Ammon's horn (tissue), 1 donor: Measurements from ENCODE around the gene OAF.

Source experiments
- DNase-seq: peaks from one replicate; pipeline ENCODE4 v3.0.0-alpha.2; 2016; ENCODE audit warnings: low spot score

The OAF gene

DNA sequence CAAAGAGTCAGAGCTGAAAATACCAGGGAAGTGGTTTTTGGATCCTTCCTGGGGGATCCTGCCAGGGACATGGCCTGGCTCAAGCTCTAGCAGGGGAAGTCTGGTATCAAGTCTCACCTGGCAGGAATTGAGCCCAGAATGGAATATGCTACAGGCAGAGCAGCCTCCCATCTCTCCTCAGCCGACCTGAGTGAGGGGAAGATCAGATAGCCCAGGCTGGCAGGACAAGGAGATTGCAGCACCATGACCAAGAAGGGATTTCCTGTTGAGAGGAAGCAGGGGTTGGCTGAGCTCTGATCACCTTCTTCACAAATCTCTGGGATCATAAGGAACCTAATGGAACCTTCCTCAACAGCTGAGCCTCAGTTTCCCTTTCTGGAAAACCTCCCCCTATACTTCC, 13.0 kb downstream of the OAF start:
- DNase-seq = no peak

DNA sequence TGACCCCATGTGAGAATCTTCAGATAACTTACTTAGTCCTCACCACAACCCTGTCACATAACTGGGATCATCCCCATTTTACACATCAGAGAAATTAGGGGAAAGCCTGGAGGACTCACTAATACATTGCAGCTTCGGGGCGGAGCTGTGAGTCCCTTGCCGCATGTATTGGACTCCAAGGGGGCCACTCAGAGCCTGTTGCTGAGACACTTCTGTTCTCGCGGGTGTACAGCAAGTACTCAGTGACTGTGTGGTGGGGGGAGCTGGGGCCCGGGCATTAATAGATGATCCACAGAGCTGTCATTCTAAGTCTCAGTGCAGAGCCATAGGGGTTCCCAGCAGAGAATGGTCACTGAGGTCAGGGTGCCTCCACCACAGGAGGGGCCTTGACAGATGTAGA, 13.5 kb downstream of the OAF start:
- no peak for DNase-seq

DNA sequence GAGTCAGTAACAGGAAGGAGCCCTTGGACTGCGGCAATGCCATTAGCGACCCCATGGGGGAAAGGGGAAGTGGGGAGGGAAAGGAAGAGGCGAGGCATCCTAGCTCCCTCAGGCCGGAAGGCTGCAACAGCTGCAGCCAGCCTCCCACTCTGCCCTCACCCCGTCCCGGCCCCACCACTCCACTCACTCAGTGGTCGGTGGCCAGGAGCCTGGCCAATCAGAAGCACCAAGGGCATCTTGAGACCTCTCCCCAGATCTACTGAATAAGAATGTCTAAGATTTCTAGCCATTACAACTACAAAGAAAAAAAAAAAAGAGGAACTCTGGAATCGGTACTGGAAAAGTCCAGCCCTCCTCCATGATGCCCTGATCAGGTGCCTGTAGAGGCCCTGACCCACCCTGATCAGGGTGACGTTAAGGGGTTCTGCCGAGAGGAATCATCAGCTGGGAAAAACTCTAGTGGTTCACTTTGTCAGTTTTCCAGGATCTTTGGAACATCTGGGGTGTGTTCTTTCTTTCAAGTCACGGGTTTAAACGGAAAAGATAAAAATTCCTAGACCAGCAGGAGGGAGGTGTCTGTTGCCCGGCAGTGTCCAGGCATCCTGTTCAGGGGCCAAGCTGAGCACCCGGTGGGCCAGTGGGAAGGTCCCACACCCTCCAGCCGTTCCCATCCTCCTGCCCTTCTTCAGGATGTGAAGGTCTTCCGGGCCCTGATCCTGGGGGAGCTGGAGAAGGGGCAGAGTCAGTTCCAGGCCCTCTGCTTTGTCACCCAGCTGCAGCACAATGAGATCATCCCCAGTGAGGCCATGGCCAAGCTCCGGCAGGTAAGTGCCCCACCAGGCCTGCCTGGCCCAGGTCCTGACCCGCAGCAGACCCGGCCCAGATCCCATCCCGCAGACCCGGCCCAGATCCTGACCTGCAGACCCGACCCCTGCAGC, 14.4 kb downstream of the OAF start:
- no peak for DNase-seq

DNA sequence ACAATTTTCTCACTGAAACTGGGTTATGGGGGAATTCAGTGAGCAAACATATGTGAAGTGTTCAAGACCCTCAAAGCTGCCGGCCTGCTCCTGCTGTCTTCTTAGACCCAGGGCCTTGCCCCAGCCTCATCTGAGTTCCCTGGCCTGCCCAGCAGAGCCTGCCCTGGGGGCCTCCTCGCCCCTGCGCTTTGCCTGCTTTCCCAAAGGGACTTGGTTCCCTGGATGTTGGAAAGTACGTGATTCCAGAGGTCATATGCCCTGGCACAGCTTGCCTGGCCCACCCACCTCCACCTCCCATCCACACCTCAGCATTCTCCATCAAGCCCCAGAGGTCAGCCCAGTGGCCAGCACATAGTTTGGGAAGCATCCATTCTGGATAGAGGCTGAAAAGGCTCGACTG, 15.4 kb downstream of the OAF start:
- DNase-seq = no peak

DNA sequence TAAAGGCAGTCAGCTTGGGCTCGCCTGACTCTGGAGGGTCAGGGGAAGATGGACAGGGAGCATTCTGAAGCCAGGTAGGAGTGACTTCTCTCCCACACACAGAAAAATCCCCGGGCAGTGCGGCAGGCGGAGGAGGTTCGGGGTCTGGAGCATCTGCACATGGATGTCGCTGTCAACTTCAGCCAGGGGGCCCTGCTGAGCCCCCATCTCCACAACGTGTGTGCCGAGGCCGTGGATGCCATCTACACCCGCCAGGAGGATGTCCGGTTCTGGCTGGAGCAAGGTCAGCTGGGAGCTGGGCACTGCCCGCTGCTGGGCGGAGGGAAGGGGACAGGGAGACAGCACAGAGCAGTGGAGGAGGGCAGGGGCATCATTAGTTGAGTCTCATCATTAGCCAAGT, 15.9 kb downstream of the OAF start:
- DNase-seq = no peak

DNA sequence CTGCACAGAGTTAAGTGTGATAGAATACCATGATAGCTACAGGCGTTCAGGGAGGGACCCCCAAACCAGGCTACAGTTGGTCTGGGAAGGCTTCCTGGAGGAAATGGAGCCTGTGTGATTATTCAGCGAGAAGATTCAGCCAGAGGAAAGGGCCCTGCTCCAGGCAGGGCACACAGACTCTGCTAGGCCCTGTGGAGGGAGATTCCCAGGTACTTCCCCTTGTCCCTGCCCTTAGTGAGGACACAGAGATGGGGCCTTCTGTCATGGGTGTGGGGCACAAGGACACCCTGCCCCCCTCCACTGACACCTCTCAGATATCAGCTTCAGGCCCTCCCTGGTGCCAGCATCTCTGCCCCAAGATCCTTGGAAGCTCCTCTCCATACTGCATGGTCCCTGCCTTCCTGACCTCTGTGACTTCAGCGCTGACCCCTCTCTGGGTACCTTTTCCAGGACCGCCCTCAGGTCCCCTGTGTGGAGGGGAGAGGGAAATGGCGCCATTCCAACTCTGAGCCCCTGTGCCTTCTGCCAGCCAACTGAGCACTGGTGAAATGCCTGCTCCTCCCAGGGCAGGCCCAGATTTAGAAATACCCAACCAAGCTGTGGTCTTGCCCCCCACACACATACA, 16.5 kb downstream of the OAF start:
- no peak for DNase-seq

DNA sequence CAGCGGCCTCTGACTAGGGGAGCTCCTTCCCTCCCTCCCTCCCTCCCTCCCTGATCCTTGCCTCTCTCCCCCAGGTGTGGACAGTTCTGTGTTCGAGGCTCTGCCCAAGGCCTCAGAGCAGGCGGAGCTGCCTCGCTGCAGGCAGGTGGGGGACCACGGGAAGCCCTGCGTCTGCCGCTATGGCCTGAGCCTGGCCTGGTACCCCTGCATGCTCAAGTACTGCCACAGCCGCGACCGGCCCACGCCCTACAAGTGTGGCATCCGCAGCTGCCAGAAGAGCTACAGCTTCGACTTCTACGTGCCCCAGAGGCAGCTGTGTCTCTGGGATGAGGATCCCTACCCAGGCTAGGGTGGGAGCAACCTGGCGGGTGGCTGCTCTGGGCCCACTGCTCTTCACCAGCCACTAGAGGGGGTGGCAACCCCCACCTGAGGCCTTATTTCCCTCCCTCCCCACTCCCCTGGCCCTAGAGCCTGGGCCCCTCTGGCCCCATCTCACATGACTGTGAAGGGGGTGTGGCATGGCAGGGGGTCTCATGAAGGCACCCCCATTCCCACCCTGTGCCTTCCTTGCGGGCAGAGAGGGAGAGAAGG, 18.1 kb downstream of the OAF start:
- no peak for DNase-seq

DNA sequence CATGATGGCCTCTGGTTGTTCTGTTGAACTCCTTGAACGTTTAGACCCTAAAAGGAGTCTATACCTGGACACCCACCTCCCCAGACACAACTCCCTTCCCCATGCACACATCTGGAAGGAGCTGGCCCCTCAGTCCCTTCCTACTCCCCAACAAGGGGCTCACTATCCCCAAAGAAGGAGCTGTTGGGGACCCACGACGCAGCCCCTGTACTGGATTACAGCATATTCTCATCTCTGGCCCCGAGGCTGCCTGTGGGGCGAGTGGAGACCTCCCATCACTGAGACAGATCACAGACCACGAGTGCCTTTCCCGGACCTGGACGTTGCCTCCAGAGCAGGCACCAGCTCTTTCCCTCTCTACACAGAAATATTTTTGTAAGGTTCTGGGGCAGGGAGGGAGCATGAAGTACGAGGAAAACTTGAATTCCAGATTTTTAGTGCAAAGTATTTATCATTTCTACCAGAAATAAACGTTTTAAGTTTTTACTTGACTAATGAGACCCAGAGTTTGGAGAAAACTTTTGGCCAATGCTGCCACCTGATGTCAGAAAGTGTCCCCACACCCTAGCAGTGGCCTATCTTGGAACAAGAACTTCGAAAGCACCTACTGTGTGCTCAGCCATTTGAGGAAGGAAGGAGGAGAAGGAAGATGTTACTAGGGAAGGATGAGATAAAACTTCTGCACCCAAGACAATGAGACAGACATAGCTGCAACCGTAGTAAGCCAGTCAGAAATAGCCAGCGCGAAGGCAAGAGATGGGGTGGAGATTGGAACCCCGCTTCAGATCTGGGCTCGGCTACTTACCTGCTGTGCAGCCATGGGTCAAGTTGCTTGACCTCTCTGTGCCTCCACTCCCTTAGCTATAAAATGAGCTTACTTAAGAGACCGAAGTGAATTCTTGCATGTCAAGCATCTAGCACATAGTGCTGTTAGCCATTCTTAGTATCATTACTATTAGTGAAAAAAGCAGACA, 18.9 kb downstream of the OAF start:
- DNase-seq = peak; percentile 49

DNA sequence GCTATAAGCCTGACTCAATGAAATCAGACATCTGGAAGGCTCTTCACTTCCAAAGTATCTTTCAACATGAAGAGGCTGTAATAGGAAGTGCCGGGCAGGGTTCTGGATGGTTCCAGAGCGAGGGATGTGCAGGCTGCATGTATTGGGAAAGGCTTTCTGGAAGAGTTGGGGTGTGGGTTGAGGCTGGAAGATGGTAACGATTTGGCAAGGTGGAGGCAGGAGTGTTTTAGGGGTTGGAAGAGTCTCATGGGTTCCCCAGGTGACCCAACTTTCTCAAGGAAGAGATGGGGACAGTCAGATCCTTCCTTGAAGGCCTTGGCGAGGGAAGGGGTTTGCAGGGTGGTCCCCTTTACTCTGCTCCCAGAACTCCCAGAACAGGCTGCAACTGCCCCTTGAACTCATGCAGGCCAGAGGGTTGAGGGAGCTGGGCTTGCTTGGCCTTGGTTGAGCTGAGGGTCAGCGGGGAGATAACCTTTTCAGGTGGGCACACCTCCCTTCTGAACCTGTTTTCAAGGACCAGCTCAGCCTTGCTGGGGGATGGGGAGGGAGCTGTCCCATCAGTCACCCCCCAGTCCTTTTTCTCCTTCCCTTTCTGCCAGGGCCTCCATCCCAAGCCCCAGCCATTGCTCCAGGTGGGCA, 19.7 kb downstream of the OAF start:
- DNase-seq = no peak

DNA sequence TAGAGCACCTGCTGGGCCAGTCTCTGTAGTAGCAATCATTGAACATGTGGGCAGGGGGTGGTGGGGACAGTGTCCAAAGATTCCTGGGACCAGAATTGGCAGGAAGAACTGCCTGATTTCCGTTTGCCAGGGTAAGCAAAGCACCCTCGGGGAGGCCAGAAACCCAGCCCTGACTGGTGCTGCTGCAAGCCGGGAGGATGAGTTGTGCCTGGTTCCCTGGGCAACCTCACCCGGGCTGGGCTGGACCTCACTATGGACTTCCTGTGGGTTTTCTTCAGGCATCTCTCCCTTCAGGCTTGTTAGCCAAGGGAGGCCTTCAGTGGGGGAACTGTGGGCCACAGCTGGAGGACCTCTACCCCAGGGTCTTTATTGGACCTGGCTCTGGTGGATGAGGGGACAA, 21.1 kb downstream of the OAF start:
- no peak for DNase-seq

DNA sequence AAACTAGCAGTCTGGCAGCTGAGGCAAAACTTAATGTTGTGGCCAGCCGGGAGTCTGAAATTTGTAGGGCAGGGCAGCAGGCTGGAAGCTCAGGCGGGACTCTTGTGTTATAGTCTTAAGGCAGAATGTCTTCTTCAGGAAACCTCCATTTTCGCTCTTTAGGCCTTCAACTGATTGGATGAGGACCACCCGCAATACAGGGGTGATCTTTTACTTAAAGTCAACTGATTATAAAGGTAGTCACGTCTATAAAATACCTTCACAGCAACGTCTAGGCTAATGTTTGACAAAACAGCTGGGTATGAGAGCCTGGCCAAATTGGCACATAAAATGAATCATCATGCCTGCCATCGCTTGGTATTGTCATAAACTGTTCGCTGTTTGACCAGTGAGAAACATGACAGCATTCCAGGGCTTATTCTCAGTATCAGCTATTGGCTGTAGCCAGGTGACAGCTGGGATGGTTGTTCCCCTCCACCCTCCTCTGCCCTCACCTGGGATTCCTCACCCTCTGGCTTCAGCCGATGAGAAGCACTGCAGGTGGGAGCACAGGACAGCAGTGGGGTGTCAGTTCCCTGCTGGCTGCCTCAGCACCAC, 22.5 kb downstream of the OAF start:
- DNase-seq = no peak

DNA sequence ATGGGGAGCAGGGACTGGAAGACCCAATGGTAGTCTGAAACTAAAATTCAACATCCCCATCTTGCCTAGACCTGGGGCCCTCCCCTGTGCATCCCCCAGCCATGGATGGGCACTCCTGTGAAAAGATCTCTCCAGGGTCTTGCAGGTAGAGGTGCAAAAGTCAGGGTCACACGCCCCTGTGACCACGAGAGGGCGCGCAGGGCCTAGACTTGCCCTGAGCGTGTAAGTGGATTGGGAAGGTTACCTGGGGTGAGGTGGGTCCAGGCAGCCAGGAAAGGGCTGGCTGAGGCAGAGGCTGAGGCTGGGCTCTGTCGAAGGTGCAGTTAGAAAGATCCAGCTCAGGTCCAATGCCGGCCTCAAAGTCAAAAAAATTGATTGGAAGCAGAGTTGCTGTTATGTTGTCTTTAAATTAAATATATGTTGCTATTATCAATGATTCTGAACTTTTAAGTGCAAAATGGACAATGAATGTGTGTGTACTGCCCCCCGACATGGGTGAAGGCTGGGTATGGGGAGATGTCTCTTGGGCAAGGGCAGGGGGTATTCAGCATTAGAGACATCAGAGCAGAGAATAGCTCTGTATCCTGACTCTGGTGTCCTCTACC, 24.3 kb downstream of the OAF start:
- DNase-seq = peak; percentile 56

DNA sequence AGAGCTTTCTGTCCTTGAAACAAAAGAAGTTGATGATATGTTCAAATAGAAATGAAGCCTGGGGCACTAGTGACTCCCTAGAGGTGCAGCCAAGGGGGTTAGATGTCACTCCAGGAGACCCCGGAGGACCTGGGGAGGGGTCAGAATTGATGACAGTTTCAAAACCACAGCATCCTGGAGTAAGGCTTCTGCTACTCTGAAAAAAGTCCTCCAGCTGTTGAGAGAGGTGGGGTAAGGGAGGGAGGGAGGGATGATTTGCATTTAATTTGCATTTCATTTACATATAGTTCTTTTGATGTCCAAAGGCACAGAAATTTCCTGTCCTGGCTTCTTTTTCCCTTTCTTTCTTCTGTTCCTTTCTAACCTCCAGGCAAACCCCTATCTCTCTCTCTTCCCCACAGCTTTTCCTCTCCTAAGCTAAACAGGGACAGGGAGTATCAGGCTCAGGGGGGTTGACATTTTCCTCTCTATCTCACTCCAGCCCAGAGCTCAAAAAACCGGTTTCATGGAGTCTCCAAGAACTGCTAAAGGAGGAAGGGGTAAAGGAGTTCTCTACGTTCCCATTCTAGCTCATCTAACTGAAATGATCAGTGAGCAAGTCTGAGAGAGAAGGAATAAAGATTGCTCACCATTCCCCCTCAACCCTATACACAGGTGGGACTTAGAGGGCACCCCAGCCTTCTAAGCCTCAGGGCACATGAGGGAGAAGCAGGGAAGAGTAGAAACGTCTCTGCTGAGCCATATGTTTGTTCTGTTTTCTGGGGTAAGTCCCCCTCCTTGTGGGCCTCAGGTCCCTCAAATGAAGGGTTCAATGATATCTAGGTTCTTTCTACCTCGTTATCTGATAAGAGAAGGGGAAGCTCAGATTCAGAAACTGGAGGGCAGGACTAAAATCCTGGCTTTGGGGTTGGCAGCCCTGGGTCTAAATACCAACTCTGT, 25.6 kb downstream of the OAF start:
- DNase-seq = no peak

DNA sequence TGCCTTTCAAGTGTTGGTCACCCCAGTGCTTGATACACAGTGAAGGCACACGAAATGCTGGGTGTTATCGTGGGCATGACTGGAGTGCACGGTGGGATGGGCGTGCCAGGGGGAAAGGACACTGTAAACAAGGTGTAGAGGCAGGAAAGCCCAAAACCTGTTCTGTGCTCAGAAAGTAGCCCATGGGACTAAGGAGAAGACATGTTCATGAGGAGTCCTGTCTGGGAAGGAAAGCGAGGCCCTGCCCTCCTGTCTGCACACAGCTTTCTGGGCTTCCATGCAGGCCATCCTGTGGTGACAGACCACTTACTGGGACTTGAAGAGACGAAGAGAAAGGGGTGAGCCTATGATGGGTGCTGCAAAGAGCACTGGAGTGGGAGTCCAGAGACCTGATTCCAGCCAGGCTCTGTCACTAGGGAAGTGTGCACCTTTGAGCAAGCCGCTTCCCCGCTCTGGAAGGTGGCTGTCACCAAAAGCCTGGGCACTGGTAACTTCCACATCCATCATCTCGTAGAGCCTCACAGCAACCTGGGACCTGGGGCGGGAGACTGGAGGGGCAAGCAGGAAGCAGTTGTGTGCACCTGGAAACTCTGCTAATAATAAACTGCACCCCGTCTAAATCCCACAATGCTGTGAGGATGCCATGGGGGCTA, 28.3 kb downstream of the OAF start:
- no peak for DNase-seq

DNA sequence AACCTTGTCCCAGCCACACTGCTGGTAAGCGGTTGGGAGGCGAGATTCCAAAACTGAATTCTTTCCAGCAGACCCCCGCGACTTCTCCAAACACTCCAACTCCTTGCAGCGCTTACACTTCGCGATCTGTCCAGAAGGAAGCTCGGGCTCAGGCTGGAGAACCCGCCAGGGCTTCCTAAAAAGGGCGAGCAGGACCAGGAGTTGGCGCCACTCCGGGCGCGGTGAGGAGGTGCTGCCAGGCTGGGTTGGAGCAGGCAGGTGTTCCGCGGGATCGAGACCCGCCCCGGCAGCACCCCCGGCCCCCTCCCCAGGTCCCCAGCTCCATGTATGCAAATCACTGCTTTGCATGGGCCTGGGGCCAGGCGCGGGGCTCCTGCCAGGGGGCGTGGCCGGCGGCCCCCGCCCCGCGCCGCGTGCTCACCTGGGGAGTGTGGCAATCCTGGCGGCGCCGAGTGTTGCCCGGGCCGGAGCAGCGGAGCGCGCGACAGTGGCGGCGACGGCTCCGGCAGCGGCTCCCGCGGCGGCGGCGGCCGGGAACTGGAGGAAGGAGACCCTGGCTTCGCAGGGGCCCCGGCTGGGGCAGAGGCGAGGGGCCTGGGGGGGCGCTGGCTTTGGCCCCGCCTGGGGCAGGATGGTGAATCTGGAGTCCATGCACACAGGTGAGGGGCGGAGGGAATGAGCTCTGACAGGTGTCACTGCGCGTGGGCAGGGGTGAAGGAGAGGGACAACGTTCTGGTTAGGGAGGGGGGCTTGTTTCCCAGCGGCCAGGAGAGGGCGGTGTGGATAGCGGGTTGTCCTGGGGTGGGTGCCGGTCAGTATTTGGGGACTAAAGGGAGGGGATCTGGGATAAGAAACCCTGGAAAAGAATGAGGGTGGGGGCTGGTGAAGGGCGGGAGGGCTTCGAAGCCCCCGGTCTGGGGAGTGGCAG, 29.1 kb downstream of the OAF start, which contains the start of gene POU2F3:
Gene POU2F3, plus strand, starts transcription at position 428 of the 928 bp plus-strand sequence. Its CDS starts 204 bp downstream, at position 632.
- DNase-seq = no peak

DNA sequence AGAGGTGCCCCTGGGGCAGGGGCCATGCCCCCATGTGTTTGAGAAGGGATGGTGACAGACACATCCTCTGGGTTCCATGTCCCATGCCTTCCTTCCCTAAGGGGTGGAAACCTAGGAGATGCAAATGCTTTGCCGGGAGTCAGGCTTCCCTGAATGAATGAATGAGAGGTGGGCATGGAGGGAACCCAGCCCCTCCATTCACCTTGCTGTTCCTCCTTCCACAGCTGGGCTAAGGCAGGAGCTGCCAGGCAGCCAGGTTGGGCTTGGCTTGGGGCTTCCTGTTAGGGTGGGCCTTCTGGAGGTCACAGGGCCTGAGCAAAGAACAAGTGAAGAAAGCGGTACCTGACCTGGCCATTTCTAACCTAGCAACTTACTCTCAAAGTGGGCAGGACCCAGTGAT, 30.0 kb downstream of the OAF start:
- DNase-seq = no peak

DNA sequence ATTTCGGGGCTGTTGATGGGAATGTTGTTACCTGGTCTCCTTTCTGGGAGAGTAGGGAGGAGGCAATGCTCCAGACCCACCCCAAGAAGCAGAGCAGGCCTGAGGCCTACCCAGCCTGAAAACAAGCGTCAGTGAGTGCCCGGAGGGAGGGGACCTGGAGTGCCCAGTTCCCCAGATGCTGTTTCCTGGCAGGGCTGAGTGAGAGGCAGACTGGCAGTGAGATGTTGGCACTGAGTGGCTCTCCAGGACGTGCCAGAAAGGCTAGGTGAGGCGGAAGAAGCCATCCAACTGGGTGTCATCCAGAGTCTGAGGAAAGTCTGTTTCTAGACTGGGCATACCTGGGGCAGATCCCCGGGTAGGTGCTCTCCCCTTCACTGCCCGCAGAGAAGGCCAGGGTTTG, 30.4 kb downstream of the OAF start:
- DNase-seq = no peak

DNA sequence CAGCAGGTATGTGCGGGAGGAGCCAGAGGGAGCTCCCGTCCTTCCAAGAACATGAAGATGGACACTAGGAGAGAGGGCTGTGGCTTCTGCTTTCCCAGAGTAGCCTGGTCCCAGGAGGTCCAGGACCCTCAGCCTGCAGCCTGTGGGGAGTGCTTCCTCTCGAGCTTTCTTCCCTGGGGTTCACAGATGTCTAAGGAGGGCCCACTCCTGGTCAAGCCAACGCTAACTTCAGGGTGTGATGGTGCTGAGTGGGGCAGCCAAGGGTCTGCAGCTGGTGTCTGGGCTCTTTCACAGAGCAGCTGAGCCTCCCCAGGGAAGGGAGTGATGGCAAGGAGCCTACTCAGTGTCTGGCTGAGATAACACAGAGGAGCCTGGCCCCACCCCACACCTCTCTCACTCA, 32.4 kb downstream of the OAF start:
- no peak for DNase-seq
